HEK293T (cell line): ENCODE measurements around the gene DENND6A.
"Not testable (repeated sequence)": the region's sequence is repeated elsewhere in the genome, so short reads cannot be mapped to it uniquely, and the experiment has no call there.

ENCODE experiments used
- CTCF ChIA-PET: fragments of 350-600 bp; formaldehyde crosslinking; extraction: SDS; loops from one replicate; lab custom pipeline; 2021; ENCODE audit warnings: antibody characterized with exemption, inconsistent platforms; lab: Yijun Ruan, JAX
- POLR2A ChIA-PET: fragments of 350-600 bp; formaldehyde crosslinking; extraction: SDS; loops from one replicate; lab custom pipeline; 2020; ENCODE audit warnings: antibody characterized with exemption, inconsistent platforms; lab: Yijun Ruan, JAX
- DNase-seq: peaks from one replicate; pipeline ENCODE4 v3.0.0; 2012; ENCODE audit warnings: mixed read lengths; ENCODE audit errors: extremely low spot score
- ARNT ChIP-seq: fragments of 450-650 bp; IDR thresholded peaks from 2 replicates; pipeline ENCODE4 v1.6.1; 2017; ENCODE audit warnings: mild to moderate bottlenecking
- BHLHE40 ChIP-seq: fragments of 450-650 bp; IDR thresholded peaks from 2 replicates; pipeline ENCODE4 v1.6.1; 2016; ENCODE audit warnings: mild to moderate bottlenecking, moderate library complexity, borderline replicate concordance
- CTBP1 ChIP-seq: fragments of 450-650 bp; IDR thresholded peaks from 2 replicates; pipeline ENCODE4 v1.6.1; 2016; ENCODE audit warnings: borderline replicate concordance
- ELF4 ChIP-seq: fragments of 450-650 bp; IDR thresholded peaks from 2 replicates; pipeline ENCODE4 v1.6.1; 2017; ENCODE audit warnings: antibody characterized with exemption
- FOXA1 ChIP-seq: fragments of 450-650 bp; IDR thresholded peaks from 2 replicates; pipeline ENCODE4 v1.6.1; 2016; ENCODE audit warnings: mild to moderate bottlenecking
- FOXK2 ChIP-seq: fragments of 450-650 bp; IDR thresholded peaks from 2 replicates; pipeline ENCODE4 v1.6.1; 2016; ENCODE audit warnings: mild to moderate bottlenecking
- FOXM1 ChIP-seq: fragments of 450-650 bp; IDR thresholded peaks from 2 replicates; pipeline ENCODE4 v1.6.1; 2017; ENCODE audit warnings: mild to moderate bottlenecking, borderline replicate concordance
- HDGF ChIP-seq: fragments of 450-650 bp; IDR thresholded peaks from 2 replicates; pipeline ENCODE4 v1.6.1; 2017; ENCODE audit warnings: antibody characterized with exemption, borderline replicate concordance
- L3MBTL2 ChIP-seq: fragments of 450-650 bp; conservative IDR thresholded peaks from 2 replicates; pipeline ENCODE4 v1.6.1; 2016; ENCODE audit warnings: mild to moderate bottlenecking
- LEF1 ChIP-seq: fragments of 450-650 bp; IDR thresholded peaks from 2 replicates; pipeline ENCODE4 v1.6.1; 2017; ENCODE audit warnings: mild to moderate bottlenecking, borderline replicate concordance
- NFRKB ChIP-seq: fragments of 450-650 bp; IDR thresholded peaks from 2 replicates; pipeline ENCODE4 v1.6.1; 2016; ENCODE audit warnings: mild to moderate bottlenecking, moderate library complexity
- SP1 ChIP-seq: fragments of 450-650 bp; IDR thresholded peaks from 2 replicates; pipeline ENCODE4 v1.6.1; 2017
- SUZ12 ChIP-seq: fragments of 450-650 bp; IDR thresholded peaks from 2 replicates; pipeline ENCODE4 v1.6.1; 2016; ENCODE audit warnings: mild to moderate bottlenecking
- TARDBP ChIP-seq: fragments of 450-650 bp; IDR thresholded peaks from 2 replicates; pipeline ENCODE4 v1.6.1; 2016
- ZNF384 ChIP-seq: fragments of 450-650 bp; IDR thresholded peaks from 2 replicates; pipeline ENCODE4 v1.6.1; 2016
- TF ChIP-seq, protein P1 (sequence below): fragments of 450-650 bp; IDR thresholded peaks from 2 replicates; pipeline ENCODE4 v1.6.1; 2016

DENND6A gene

GRCh38 chr3:57622362-57622761 is 70.5 kb downstream of the DENND6A start:
- CTCF ChIA-PET: no interaction called here
- DNase-seq: no peak
- TF ChIP-seq SUZ12: no peak
- TF ChIP-seq, protein P1, sequence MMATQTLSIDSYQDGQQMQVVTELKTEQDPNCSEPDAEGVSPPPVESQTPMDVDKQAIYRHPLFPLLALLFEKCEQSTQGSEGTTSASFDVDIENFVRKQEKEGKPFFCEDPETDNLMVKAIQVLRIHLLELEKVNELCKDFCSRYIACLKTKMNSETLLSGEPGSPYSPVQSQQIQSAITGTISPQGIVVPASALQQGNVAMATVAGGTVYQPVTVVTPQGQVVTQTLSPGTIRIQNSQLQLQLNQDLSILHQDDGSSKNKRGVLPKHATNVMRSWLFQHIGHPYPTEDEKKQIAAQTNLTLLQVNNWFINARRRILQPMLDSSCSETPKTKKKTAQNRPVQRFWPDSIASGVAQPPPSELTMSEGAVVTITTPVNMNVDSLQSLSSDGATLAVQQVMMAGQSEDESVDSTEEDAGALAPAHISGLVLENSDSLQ: no peak
- TF ChIP-seq FOXM1: no peak
- TF ChIP-seq FOXA1: no peak
- TF ChIP-seq CTBP1: no peak
- no peak for TF ChIP-seq ELF4
- TF ChIP-seq TARDBP: no peak
- no peak for TF ChIP-seq LEF1
- no peak for TF ChIP-seq HDGF
- TF ChIP-seq BHLHE40: no peak
- no peak for TF ChIP-seq SP1
- no peak for TF ChIP-seq L3MBTL2
- TF ChIP-seq NFRKB: no peak
- no peak for TF ChIP-seq FOXK2
- POLR2A ChIA-PET: no interaction called here

GRCh38 chr3:57617739-57618138 is 75.1 kb downstream of the DENND6A start:
- CTCF ChIA-PET: no interaction called here
- no peak for DNase-seq
- no peak for TF ChIP-seq LEF1
- TF ChIP-seq TARDBP: no peak
- no peak for TF ChIP-seq SP1
- no peak for TF ChIP-seq FOXK2
- no peak for TF ChIP-seq CTBP1
- no peak for TF ChIP-seq FOXM1
- no peak for TF ChIP-seq NFRKB
- no peak for TF ChIP-seq ZNF384
- TF ChIP-seq BHLHE40: no peak
- TF ChIP-seq L3MBTL2: no peak
- no peak for TF ChIP-seq SUZ12
- TF ChIP-seq, protein P1: no peak
- TF ChIP-seq ELF4: no peak
- no peak for TF ChIP-seq ARNT
- TF ChIP-seq HDGF: no peak
- no peak for TF ChIP-seq FOXA1
- POLR2A ChIA-PET: no interaction called here

- TF ChIP-seq, protein P1: no peak
- no peak for TF ChIP-seq NFRKB
- no peak for TF ChIP-seq L3MBTL2
- TF ChIP-seq ARNT: no peak
- TF ChIP-seq BHLHE40: no peak
- ChIA-PET CTCF (no interaction called here), POLR2A (no interaction called here)
- no peak for DNase-seq
Measured at GRCh38 chr3:57616233-57616632, 76.6 kb downstream of the DENND6A start.

- POLR2A ChIA-PET: interaction anchor here (0.7 kb wide), 1 partner anchor 152 kb away, joined by 3 read pairs; no protein-coding TSS in a partner anchor
- CTCF ChIA-PET, DNase-seq: not testable (repeated sequence)
Measured at GRCh38 chr3:57611870-57612269, 81.0 kb downstream of the DENND6A start.

DNA sequence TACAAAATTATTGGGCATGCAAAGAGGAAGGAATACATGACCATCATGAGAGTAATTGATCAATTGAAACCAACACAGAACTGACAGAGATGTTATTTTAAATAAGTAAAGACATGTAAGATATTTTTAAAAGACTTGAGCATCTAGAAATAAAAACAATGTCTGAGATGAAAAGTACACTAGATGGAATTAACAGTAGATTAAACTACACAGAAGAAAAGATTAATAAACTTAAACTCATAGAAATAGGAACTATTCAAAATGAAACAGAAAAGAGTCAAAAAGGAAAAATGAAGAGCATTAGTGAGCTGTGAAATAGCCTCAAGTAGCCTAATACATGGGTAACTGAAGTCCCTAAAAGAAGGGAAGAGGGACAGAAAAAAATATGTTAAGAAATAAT is 87.2 kb downstream of the DENND6A start:
- no peak for DNase-seq
- ChIA-PET CTCF (no interaction called here), POLR2A (no interaction called here)
- TF ChIP-seq L3MBTL2 (no peak), HDGF (no peak), LEF1 (no peak), ARNT (no peak), FOXA1 (no peak), TARDBP (no peak), ELF4 (no peak), NFRKB (no peak), SP1 (no peak), FOXK2 (no peak), BHLHE40 (no peak), ZNF384 (no peak), CTBP1 (no peak), SUZ12 (no peak), FOXM1 (no peak)
- TF ChIP-seq, protein P1: no peak

DNA sequence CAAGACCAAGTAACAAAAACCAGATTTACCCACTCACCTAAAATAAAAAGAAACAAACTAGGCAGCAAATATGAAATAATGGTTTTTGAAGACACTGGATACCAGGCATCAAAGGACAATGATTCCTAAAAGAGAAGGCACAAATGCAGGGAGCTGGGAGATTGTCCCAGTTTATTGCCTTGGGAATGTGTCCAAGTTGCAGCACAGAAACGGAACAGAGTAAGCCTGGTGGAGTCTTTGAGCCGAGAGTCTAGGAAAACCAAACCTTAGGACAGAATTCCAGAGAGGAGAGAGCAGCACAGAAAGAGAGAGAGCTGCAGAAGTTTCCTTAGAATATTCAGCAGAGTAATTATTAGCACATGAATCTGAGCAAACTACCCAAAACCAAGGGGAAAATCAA is 87.9 kb downstream of the DENND6A start:
- no peak for DNase-seq
- CTCF ChIA-PET: no interaction called here
- TF ChIP-seq HDGF (no peak), FOXA1 (no peak), BHLHE40 (no peak), ARNT (no peak), CTBP1 (no peak), LEF1 (no peak), L3MBTL2 (no peak), NFRKB (no peak), TARDBP (no peak), FOXM1 (no peak), ZNF384 (no peak), ELF4 (no peak), SP1 (no peak)
- TF ChIP-seq, protein P1: no peak
- POLR2A ChIA-PET: no interaction called here
